A549 (cell line): ENCODE data around the gene LDLRAD4. TPM values are rescaled to one million over a fixed set of nuclear protein-coding genes. Genes with fewer than 3 reads are reported as not detected.

Experiments used
- ATAC-seq, 2 experiments: fragments of 200-7000 bp in 1 of 2; fragments of >200 bp in 1 of 2; cut with Nextera tagmentation in 1 of 2; cut with Tn5 transposase in 1 of 2; 3 replicates each; pipeline versions ENCODE4 v1.8.0 to v1.9.1; 2018 to 2020; ENCODE audit warnings: mild to moderate bottlenecking in 1 of 2, moderate library complexity in 1 of 2
- CTCF ChIA-PET: fragments of 300-600 bp; sonication (Branson Sonifier 250); formaldehyde crosslinking; extraction: SDS; loops from one replicate; lab custom pipeline; 2021; ENCODE audit warnings: antibody characterized with exemption, inconsistent platforms; lab: Yijun Ruan, JAX
- POLR2A ChIA-PET: fragments of 350-600 bp; formaldehyde crosslinking; extraction: SDS; loops from one replicate; lab custom pipeline; 2021; ENCODE audit warnings: antibody characterized with exemption, inconsistent platforms; lab: Yijun Ruan, JAX
- DNase-seq, 2 experiments: peaks; one replicate each; pipeline versions ENCODE4 v3.0.0 to v3.0.0-alpha.2; 2011 to 2016; ENCODE audit warnings: low read depth in 1 of 2, low spot score in 1 of 2
- FAIRE-seq: peaks from 2 replicates; lab custom pipeline; 2011; peaks lifted over from hg19 to GRCh38; lab: Jason Lieb, UNC
- H3K27ac ChIP-seq, 2 experiments: fragments of >200 bp; sonication (Bioruptor Twin); formaldehyde crosslinking; 3 replicates each; pipeline ENCODE4 v1.5.1; 2016 to 2017
- H3K4me1 ChIP-seq: fragments of >200 bp; sonication (Bioruptor Twin); formaldehyde crosslinking; 3 replicates; pipeline ENCODE4 v1.6.1; 2016
- H3K4me2 ChIP-seq: fragments of >200 bp; sonication (Bioruptor Twin); formaldehyde crosslinking; 3 replicates; pipeline ENCODE4 v1.6.1; 2016
- H3K4me3 ChIP-seq: fragments of >200 bp; sonication (Bioruptor Twin); formaldehyde crosslinking; 3 replicates; pipeline ENCODE4 v1.5.1; 2016
- H3K9me3 ChIP-seq: fragments of >200 bp; sonication (Bioruptor Twin); formaldehyde crosslinking; 3 replicates; pipeline ENCODE4 v1.6.1; 2016
- BCL3 ChIP-seq: fragments of >200 bp; sonication (Bioruptor Twin); formaldehyde crosslinking; IDR thresholded peaks from 3 replicates; pipeline ENCODE4 v1.6.1; 2016
- EHF ChIP-seq: fragments of 250-450 bp; sonication (Bioruptor Pico); IDR thresholded peaks from 2 replicates; pipeline ENCODE4 v1.5.0; 2020; ENCODE audit warnings: mild to moderate bottlenecking
- EHMT2 ChIP-seq: fragments of 200-600 bp; sonication (generic); IDR thresholded peaks from 2 replicates; pipeline ENCODE4 v1.6.1; 2016; ENCODE audit warnings: antibody characterized with exemption, low read depth, mild to moderate bottlenecking, moderate library complexity
- FOSL2 ChIP-seq, 2 experiments: fragments of 450-650 bp in 1 of 2; fragments of >200 bp in 1 of 2; sonication (Bioruptor Twin) in 1 of 2; formaldehyde crosslinking; IDR thresholded peaks; 2 replicates each; pipeline versions ENCODE4 v1.5.0 to v1.6.1; 2016 to 2020; ENCODE audit warnings: mild to moderate bottlenecking in 1 of 2, moderate library complexity in 1 of 2
- FOXS1 ChIP-seq: fragments of 250-450 bp; sonication (Bioruptor Pico); IDR thresholded peaks from 2 replicates; pipeline ENCODE4 v1.5.0; 2020; ENCODE audit warnings: mild to moderate bottlenecking, moderate library complexity
- HOXA7 ChIP-seq: fragments of 250-450 bp; sonication (Bioruptor Pico); IDR thresholded peaks from 2 replicates; pipeline ENCODE4 v1.5.0; 2020; ENCODE audit warnings: mild to moderate bottlenecking, moderate library complexity
- HOXB5 ChIP-seq: fragments of 250-450 bp; sonication (Bioruptor Pico); IDR thresholded peaks from 2 replicates; pipeline ENCODE4 v1.5.0; 2020; ENCODE audit warnings: mild to moderate bottlenecking, moderate library complexity
- JUN ChIP-seq, 2 experiments: fragments of >200 bp; sonication (Bioruptor Twin); formaldehyde crosslinking; IDR thresholded peaks; 2 replicates in 1 of 2; 3 replicates in 1 of 2; pipeline ENCODE4 v1.6.1; 2016 to 2017
- JUNB ChIP-seq: fragments of >200 bp; sonication (Bioruptor Twin); formaldehyde crosslinking; IDR thresholded peaks from 2 replicates; pipeline ENCODE4 v1.6.1; 2016
- KDM1A ChIP-seq: fragments of 200-600 bp; sonication (generic); IDR thresholded peaks from 2 replicates; pipeline ENCODE4 v1.6.1; 2016; ENCODE audit warnings: low read depth, mild to moderate bottlenecking
- MYC ChIP-seq: IDR thresholded peaks from 2 replicates; pipeline ENCODE4 v1.6.1; 2012; ENCODE audit warnings: mild to moderate bottlenecking, inconsistent platforms, low read length, improper control_type of control experiment, borderline replicate concordance
- NR3C1 ChIP-seq: fragments of >200 bp; sonication (Bioruptor Twin); formaldehyde crosslinking; IDR thresholded peaks from 3 replicates; pipeline ENCODE4 v1.6.1; 2017
- PHF8 ChIP-seq: fragments of 200-600 bp; sonication (generic); IDR thresholded peaks from 2 replicates; pipeline ENCODE4 v1.6.1; 2016; ENCODE audit warnings: low read depth, mild to moderate bottlenecking, antibody characterized with exemption, moderate library complexity, borderline replicate concordance
- RFX5 ChIP-seq: fragments of 450-650 bp; IDR thresholded peaks from 2 replicates; pipeline ENCODE4 v1.7.1; 2014; ENCODE audit warnings: antibody characterized with exemption, mild to moderate bottlenecking, moderate library complexity
- RNF2 ChIP-seq: fragments of 200-600 bp; sonication (generic); IDR thresholded peaks from 2 replicates; pipeline ENCODE4 v1.6.1; 2016; ENCODE audit warnings: low read depth, mild to moderate bottlenecking, antibody characterized with exemption, moderate library complexity, borderline replicate concordance
- SREBF2 ChIP-seq: fragments of 450-650 bp; IDR thresholded peaks from 2 replicates; pipeline ENCODE4 v1.6.1; 2014; ENCODE audit warnings: mild to moderate bottlenecking, moderate library complexity
- ZFP36 ChIP-seq: fragments of 450-650 bp; IDR thresholded peaks from 2 replicates; pipeline ENCODE4 v1.6.1; 2014; ENCODE audit warnings: borderline replicate concordance; ENCODE audit not compliant: partially characterized antibody
- ZSCAN20 ChIP-seq: fragments of 250-450 bp; sonication (Bioruptor Pico); IDR thresholded peaks from 2 replicates; pipeline ENCODE4 v1.8.0; 2022; ENCODE audit warnings: mild to moderate bottlenecking, moderate library complexity
- WGBS: methylation state at CpG from one replicate; pipeline ENCODE4 v1.1.6; 2017; ENCODE audit errors: missing lambda C conversion rate; 5-methylcytosine and 5-hydroxymethylcytosine counted together
- polyA plus RNA-seq, 4 experiments: library from polyadenylated mRNA; depleted of rRNA in 3 of 4; stranded (reverse); fragments of >200 nt; fragmentation: RNase III in 1 of 4; extraction: RNeasy Plus Mini Kit Qiagen cat#74134 plus additional on column Dnase treatment in 1 of 4; gene quantifications; 2 replicates in 3 of 4; 3 replicates in 1 of 4; pipeline ENCODE4 v1.2.3, GENCODE V29; 2011 to 2017

LDLRAD4 gene
- polyA plus RNA-seq, 2 of the 4 experiments (the other 2 are of a cell fraction), result 5.2 to 7.6 TPM

- ChIA-PET POLR2A (no interaction called here), CTCF (no interaction called here)
- ATAC-seq (no peak), FAIRE-seq (no peak), DNase-seq (no peak)
- Histone ChIP-seq H3K4me3 (no peak overlapping the region), H3K9me3 (no peaks in the 10 kb centered on the region), H3K27ac (no peak overlapping the region), H3K4me1 (no peaks in the 10 kb centered on the region), H3K4me2 (no peak overlapping the region)
- 79% methylated on average over 7 of the region's 7 CpGs for WGBS
- TF ChIP-seq PHF8 (no peak), EHF (CRISPR knock-in tag) (no peak), JUN (IDR thresholded peaks at IDR 0.05) (no peak)
Measured at GRCh38 chr18:13290856-13291271, 72.3 kb downstream of the LDLRAD4 start.

DNA sequence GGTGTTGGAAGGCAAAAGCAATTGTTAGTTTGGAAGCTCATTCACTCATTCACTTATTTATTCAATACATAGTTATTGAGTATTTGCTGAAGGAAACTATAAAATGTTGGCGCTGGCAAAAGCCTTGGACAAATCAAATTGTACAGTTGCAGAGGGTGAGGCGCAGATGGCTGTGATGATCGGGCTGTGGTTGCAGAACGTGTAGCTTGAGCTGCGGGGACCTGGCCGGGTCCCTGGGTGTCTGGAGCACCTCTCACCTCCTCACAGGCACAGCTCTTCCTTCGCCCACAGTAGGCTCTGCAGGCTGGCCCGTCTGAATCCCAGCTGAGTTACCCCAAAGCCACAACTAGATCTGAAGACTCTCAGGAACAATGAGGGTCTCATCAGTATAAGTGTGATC lies 72.7 kb downstream of the LDLRAD4 start:
- ChIA-PET CTCF (no interaction called here), POLR2A (no interaction called here)
- TF ChIP-seq SREBF2, result no peak
- TF ChIP-seq EHMT2, result no peak
- TF ChIP-seq NR3C1, result no peak
- TF ChIP-seq JUNB, result no peak
- no peak for TF ChIP-seq MYC
- no peak for TF ChIP-seq FOXS1 (CRISPR knock-in tag)
- Histone ChIP-seq H3K9me3 (no peaks in the 10 kb centered on the region), H3K4me3 (no peak overlapping the region), H3K4me1 (no peaks in the 10 kb centered on the region), H3K27ac (no peak overlapping the region), H3K4me2 (no peak overlapping the region)
- WGBS, result 70% methylated on average over 8 of the region's 8 CpGs
- FAIRE-seq (no peak), DNase-seq (no peak), ATAC-seq (no peak)

DNA sequence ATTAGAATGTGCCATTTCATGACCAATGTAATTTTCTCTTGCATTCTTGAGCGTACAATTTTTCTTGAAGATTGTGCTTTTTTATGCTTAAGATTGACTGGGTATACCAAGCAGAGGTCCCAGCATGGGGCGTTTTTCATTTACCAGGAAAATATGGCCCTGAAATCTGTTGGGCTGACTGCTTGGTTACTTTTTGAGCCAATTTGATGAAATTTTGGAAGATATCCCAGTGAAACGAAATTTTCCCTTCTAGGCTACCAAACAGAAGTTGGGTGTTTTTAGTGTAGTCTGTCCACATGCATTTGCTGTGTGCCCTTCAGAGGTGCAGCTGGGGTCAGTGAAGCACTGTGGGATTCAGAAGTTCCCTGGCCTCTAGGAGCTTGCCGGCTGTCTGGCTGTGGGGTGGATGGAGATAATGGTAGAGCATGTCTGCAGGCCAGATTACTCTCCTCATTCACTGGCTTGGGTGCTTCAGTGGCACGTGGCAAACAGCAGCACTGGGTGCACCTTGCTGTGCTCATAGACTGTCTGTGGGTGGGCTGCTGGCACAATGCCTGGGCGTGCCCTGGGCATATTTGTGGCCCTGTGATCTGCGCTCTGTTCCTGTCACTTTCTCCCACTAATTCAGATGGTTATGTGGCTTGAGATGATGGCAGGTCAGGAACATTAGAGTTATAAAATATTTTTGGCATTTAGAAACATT lies 73.3 kb downstream of the LDLRAD4 start:
- POLR2A ChIA-PET, result no interaction called here
- CTCF ChIA-PET, result no interaction called here
- Histone ChIP-seq H3K9me3 (no peaks in the 10 kb centered on the region), H3K27ac (no peak overlapping the region), H3K4me3 (no peak overlapping the region), H3K4me2 (no peak overlapping the region), H3K4me1 (no peaks in the 10 kb centered on the region)
- ATAC-seq, result no peak
- no peak for DNase-seq
- FAIRE-seq, result no peak
- 52% methylated on average over 4 of the region's 7 CpGs for WGBS
- TF ChIP-seq FOSL2 (IDR thresholded peaks at IDR 0.05), result no peak
- no peak for TF ChIP-seq FOSL2 (CRISPR knock-in tag; IDR thresholded peaks at IDR 0.05)

GRCh38 chr18:13292736-13293135 lies 74.2 kb downstream of the LDLRAD4 start:
- ATAC-seq, result no peak
- FAIRE-seq, result no peak

GRCh38 chr18:13294309-13294708 lies 75.7 kb downstream of the LDLRAD4 start:
- Histone ChIP-seq H3K27ac (no peak overlapping the region), H3K4me3 (no peak overlapping the region), H3K4me1 (no peaks in the 10 kb centered on the region), H3K9me3 (no peaks in the 10 kb centered on the region), H3K4me2 (no peak overlapping the region)
- DNase-seq (no peak), ATAC-seq (no peak), FAIRE-seq (no peak)
- WGBS, result 69% methylated on average over 9 of the region's 14 CpGs
- TF ChIP-seq ZFP36, result no peak
- TF ChIP-seq RFX5, result no peak
- no peak for TF ChIP-seq EHMT2
- TF ChIP-seq BCL3, result no peak
- TF ChIP-seq RNF2, result no peak
- TF ChIP-seq ZSCAN20, result no peak
- TF ChIP-seq KDM1A, result no peak
- TF ChIP-seq EHF (CRISPR knock-in tag), result no peak
- no peak for TF ChIP-seq HOXA7 (CRISPR knock-in tag)
- no peak for TF ChIP-seq HOXB5 (CRISPR knock-in tag)
- CTCF ChIA-PET, result no interaction called here
- POLR2A ChIA-PET, result no interaction called here

More at GRCh38 chr18:13292736-13293135, 74.2 kb downstream of the LDLRAD4 start:
- Histone ChIP-seq H3K4me1 (no peaks in the 10 kb centered on the region), H3K4me3 (no peak overlapping the region), H3K9me3 (no peaks in the 10 kb centered on the region), H3K27ac (no peak overlapping the region), H3K4me2 (no peak overlapping the region)
- ChIA-PET CTCF (no interaction called here), POLR2A (no interaction called here)
- no peak for DNase-seq
- WGBS, result 79% methylated on average over 12 of the region's 12 CpGs
- no peak for TF ChIP-seq MYC
